ENCODE measurements around the gene COL4A1. TPM values are rescaled to one million over a fixed set of nuclear protein-coding genes. Genes with fewer than 3 reads are reported as not detected.

The COL4A1 gene
- total RNA-seq, 2 experiments from 2014 or later: not detected

DNA sequence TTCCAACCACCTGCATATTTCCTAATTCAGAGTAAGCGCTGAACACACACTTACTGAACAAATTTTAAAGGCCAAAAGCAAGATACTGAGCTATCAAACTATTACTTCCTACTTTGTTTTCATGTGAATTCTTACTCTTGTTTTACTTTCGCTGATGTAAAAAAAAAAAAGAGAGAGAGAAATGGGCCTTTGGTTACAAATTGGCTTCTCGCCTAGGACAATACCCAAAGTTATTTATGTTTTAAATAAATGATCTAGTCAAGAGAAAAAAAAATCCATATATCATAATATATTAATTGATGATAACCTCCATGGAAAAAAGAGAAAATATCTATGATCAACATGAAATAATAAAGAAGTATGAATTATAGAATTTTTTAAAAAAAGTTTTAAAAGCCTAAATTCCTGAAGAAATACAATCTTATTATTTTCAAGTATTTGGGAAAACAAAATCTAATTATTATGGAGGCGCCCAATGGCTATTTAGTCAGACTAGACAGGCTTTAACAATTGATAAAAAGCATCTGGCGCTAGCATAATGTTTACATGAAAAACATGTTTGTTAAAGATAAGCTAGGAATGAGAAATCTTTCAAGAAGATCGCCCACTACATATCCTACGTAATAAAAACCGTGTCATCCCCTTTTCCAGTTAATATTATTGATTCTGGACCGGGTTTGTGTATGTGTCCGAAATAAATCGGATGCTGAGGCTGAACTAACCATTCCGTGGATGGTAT lies 9.0 kb downstream of the COL4A1 start:
- ChIA-PET CTCF (interaction anchor here (0.6 kb wide), 1 partner anchor 141 kb away, joined by 3 read pairs; no protein-coding TSS in a partner anchor), POLR2A (no interaction called here)

DNA sequence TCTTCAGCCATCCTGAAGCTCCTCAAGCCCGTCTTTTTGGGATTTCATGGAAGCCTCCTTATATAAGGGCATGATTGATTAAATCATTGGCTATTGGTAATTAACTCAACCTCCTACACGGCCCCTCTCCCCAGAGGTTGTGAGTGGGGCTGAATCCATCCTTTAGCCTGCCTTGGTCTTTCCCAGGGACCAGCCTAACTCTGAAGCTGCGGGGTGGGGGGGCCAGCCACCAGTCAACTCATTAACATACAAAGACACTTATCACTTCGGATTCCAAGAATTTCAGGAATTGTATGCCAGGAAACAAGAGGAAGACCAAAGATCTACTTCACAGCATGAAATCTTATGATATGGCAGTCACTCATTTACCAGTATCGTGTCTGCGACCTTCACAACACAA lies 9.9 kb downstream of the COL4A1 start:
- POLR2A ChIA-PET: no interaction called here
- CTCF ChIA-PET: interaction anchor here (0.6 kb wide), 1 partner anchor 142 kb away, joined by 3 read pairs; no protein-coding TSS in a partner anchor

DNA sequence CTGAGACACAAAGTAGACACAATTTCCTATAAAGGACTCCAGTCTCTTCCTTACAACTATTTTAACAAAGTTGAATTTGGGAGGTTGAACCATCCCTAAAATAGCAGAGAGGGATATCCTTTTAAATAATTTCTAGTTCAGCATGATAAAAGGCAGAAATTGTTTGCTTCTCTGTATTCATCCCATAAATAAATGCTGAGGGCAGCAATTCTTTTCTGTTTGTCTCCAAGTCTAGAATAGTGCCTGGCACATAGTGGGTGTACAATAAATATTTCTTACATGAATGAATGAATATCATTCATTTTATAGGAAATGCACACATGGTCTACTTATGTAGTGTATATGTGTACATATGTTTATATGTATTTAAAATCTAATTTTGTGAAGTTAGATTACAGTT lies 12.3 kb downstream of the COL4A1 start:
- CTCF ChIA-PET: interaction anchor here (0.7 kb wide), 1 partner anchor 74 kb away, joined by 4 read pairs; no protein-coding TSS in a partner anchor
- POLR2A ChIA-PET: no interaction called here

DNA sequence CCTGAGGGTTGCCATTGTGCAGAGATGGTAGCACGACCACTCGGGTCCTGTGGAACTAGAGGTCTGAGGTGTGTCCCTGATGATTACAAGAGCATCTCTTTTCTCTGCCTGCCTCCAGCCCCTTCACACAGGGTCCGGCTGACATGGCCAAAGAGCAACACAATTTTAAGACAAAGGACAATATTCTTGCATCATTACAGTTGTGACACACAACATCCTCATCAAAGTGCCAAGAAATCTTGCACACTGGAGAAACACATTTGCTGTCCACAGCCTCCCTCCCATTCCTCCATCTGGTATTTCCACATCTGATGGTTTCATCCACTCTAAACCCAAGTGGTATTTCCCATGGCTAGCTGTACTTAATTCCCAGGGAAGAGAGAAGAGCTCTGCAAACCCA lies 12.8 kb downstream of the COL4A1 start:
- CTCF ChIA-PET: no interaction called here
- POLR2A ChIA-PET: no interaction called here

- ChIA-PET POLR2A (no interaction called here), CTCF (no interaction called here)
These were observed 13.3 kb downstream of the COL4A1 start for GRCh38 chr13:110293649-110294048.

DNA sequence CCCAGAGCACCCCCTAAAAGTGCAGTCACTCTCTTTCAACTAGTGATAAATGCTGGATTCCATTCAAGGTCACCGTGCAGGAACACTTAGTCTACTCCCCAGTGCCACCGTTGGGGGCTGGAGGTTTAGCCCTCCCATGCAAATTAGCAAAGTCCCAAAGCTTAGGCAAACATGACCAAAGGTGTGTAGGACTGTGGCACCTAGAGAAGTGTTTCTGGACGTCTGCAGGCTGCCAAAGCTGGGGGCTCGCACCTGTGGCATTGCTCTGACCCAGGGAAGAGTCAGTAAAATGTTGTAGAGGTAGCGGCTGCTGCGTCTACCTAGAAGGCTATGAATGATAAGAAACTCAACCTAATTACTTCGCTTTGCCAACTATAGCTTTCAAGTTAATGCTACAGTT lies 13.9 kb downstream of the COL4A1 start:
- ChIA-PET CTCF (no interaction called here), POLR2A (no interaction called here)

DNA sequence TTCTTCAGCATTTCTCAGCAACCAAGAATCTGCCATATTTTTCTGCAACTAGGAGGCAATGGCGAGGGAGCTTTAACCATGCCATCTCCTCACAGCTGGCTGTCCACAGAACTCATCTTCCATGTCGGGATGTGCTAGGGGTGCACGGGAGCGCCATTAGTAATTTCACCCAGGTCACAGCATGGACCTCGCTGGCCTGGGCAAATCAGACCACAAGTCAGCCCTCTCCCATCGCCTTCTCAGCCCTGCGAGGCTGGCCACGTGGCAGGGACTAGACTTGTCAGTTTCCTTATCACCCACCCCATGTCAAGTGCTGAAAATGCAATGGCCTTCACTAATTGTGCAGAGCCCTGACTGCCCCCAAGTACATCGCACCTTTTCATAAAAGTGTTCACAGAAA lies 15.7 kb downstream of the COL4A1 start:
- CTCF ChIA-PET: no interaction called here
- POLR2A ChIA-PET: no interaction called here

GRCh38 chr13:110290826-110291225 lies 16.1 kb downstream of the COL4A1 start:
- CTCF ChIA-PET: no interaction called here
- POLR2A ChIA-PET: no interaction called here

DNA sequence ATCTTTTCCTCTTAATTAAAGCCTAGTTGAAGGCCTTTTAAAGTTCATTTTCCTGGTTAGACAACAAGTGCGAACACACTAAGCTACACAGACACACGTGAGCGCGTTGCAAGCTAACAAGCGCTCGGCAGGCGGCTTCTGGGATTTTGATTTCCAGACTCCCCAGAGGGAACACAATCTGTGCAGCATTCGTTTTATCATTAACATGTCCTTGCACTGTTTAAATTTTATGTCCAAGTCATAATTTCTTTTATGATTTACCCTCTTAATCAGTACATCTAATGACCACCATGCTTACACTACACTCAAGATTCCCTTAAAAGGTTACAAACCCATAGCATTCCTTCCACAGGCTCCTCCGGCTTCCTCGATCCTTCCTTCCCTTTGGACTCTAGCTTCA lies 16.8 kb downstream of the COL4A1 start:
- POLR2A ChIA-PET: no interaction called here
- CTCF ChIA-PET: no interaction called here

DNA sequence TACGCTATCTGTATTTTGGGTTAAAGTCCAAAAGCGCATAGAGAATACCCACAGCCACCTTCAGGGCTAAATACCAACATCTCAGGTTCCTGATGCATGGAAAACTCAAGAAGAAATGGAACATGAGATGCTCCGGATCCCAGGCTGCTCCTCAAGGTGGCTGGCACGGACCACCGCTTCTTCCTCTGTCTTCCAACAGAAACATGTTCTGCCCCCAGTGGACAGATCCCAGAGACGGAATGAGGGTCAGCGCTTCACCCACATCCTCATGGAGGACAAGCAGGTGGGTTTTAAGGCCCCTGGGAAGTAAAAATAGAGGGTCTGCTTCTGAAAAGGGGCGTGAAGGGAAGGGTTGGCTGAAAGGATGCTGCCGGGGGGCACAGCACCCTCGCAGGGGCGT lies 17.3 kb downstream of the COL4A1 start:
- CTCF ChIA-PET: no interaction called here
- POLR2A ChIA-PET: no interaction called here

DNA sequence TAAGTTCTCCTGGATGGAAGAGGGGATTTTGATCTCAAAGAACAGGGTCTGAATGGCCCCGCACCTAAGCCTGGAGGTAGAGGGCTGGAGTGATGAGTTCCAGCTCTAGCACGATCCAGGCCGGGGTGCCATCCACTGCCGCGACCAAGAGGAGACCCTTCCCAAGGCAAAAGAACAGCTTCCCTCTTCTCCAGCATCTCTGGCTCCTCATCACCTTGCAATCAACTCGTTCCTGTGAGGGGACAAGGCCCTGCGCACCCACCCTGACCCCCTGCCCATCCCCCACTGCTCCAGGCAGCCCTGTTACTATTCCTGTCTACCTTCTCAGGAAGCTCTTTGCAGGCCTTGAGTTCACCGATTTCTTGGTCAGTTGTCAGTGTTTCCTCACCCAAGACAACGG lies 17.8 kb downstream of the COL4A1 start:
- CTCF ChIA-PET: no interaction called here
- POLR2A ChIA-PET: no interaction called here

DNA sequence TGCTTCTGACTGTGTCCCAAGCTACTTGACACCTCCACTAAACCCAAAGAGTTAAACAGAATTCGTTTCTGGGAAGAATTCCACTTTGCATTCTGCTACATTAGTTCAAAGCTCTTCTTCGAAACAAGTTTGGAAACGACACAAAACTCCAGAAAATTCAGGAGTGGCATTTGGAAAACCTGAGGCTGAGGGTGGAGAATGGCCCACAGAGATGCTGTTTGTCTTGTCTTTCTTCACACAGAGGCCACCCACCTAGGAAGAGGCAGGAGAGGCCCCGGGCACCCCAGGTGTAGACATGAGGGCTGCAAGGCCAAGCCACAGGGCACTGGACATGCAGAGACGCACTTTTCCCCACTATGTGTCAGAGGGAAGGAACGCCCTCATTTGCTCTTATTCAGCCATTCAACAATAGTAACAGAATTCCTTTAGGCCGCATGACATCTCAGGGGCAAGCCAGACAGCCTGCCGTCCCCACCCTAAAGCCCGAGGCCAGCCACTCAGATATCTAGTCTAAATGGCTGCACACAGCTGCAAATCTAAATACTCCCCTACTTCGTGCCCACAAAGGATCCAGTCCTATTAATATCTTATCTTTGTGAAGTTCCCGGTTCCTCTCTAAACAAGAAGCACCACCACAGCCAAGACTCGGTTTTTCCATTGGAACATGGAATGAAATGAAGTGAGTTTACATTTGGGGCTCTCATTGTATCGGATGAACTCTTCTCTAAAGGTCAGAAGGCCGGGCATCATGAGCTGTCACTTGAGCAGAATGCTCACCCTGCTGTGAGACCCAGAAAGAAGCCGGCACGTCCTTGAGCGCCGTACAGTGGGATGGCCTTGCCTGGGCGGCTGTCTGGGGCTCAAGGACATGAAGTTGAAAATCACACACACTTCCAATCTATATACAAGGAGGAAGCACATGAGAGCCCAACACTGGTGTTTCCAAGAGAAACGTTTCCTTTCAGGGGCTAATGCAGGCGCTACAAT lies 19.8 kb downstream of the COL4A1 start:
- ChIA-PET CTCF (no interaction called here), POLR2A (no interaction called here)

GRCh38 chr13:110285991-110286832 lies 20.7 kb downstream of the COL4A1 start:
- POLR2A ChIA-PET: no interaction called here
- CTCF ChIA-PET: no interaction called here

GRCh38 chr13:110284779-110285484 lies 22.0 kb downstream of the COL4A1 start:
- CTCF ChIA-PET: no interaction called here

GRCh38 chr13:110283736-110284517 lies 23.0 kb downstream of the COL4A1 start:
- POLR2A ChIA-PET: no interaction called here
- CTCF ChIA-PET: no interaction called here

More at GRCh38 chr13:110284779-110285484, 22.0 kb downstream of the COL4A1 start:
- POLR2A ChIA-PET: no interaction called here

- ChIA-PET POLR2A (no interaction called here), CTCF (no interaction called here)
These were observed 24.6 kb downstream of the COL4A1 start for GRCh38 chr13:110282316-110282841.

GRCh38 chr13:110281736-110282135 lies 25.2 kb downstream of the COL4A1 start:
- ChIA-PET POLR2A (no interaction called here), CTCF (no interaction called here)

GRCh38 chr13:110280985-110281688 lies 25.8 kb downstream of the COL4A1 start:
- ChIA-PET POLR2A (no interaction called here), CTCF (no interaction called here)
